Activated CD8-positive, alpha-beta memory T cell treated with anti-CD3 and anti-CD28 coated beads, Interleukin-2, amount 50 U/mL, for 4 hours (primary cell): ENCODE data around the gene PRRC2A.

ENCODE experiments used
- DNase-seq: peaks from one replicate; pipeline ENCODE4 v3.0.0-alpha.2; 2020

The PRRC2A gene

DNA sequence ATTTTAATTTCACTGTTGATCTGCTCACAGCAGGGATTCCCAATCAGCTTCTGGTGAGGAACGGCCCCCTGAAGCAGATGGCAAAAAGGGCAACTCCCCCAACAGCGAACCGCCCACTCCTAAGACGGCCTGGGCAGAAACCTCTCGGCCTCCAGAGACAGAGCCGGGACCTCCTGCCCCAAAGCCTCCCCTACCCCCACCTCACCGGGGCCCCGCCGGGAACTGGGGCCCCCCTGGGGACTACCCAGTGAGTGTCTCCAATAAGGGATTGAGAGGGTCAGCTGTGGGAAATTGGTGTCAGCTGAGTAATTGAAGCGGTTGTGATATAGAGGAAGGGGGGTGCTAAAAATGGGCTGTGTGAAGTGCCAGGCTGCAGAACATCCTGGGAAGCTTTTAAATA lies 6.4 kb downstream of the PRRC2A start:
- no peak for DNase-seq

DNA sequence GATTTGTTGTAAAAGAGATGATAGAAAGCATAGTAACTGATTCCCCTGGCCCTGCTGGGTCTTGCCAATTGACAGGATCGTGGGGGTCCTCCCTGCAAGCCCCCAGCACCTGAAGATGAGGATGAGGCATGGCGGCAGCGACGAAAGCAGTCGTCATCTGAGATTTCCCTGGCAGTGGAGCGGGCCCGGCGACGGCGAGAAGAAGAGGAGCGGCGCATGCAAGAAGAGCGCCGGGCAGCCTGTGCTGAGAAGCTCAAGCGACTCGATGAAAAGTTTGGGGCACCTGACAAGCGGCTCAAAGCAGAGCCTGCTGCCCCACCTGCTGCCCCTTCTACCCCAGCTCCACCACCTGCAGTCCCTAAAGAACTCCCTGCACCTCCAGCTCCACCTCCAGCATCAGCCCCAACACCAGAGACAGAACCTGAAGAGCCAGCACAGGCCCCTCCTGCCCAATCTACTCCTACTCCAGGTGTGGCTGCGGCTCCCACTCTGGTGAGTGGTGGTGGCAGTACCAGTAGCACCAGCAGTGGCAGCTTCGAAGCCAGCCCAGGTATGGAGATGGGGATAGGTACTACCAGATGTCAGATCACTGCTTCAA lies 7.3 kb downstream of the PRRC2A start:
- DNase-seq = no peak

DNA sequence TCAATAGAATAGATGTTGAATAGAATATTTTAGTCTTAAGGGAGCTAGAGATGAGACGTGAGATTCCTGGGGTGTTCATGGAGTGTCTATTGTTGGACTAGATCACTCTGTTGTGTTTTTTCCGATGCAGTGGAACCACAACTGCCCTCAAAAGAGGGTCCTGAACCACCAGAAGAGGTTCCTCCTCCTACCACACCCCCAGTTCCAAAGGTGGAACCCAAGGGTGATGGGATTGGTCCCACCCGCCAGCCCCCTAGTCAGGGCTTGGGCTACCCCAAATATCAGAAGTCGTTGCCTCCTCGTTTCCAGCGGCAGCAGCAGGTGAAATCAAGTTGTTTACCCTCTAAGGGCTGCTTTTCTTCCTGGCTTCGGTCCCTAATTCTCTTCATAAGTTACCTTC lies 8.5 kb downstream of the PRRC2A start:
- no peak for DNase-seq

DNA sequence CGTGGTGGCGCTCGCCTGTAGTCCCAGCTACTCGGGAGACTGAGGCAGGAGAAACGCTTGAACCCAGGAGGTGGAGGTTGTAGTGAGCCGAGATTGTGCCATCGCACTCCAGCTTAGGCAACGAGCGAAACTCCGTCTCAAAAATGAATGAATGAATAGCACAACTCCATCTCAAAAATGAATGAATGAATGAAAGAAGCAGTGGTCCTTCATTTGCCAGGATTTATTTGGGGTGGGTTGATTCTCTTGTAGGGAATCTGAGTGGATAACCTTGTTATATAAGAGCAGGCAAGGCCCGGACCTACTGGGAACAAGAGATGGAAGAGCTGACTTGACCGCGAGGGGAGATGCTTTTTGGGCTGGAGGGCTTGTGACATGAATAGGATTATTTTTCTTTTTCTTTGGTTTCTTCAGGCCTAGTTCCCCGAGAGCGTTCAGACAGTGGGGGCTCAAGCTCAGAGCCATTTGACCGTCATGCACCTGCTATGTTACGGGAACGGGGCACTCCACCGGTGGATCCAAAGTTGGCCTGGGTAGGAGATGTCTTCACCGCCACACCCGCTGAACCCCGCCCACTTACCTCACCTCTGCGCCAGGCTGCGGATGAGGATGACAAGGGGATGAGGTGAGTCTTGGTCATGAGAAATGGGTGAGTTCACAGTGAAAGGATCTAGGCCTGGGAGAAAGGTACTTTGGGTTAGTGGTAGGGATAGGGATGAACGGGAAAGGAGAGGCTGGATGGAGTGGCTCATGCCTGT lies 9.8 kb downstream of the PRRC2A start:
- DNase-seq = no peak

DNA sequence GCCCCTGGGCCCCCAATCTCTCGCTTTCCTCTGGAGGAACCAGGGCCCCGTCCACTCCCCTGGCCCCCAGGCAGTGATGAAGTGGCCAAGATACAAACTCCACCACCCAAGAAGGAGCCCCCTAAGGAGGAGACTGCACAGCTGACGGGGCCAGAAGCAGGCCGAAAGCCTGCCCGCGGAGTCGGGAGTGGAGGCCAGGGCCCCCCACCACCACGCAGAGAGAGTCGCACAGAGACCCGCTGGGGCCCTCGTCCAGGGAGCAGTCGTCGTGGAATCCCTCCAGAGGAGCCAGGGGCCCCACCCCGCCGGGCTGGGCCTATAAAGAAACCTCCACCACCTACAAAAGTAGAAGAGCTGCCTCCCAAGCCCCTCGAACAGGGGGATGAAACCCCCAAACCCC lies 10.7 kb downstream of the PRRC2A start:
- no peak for DNase-seq

DNA sequence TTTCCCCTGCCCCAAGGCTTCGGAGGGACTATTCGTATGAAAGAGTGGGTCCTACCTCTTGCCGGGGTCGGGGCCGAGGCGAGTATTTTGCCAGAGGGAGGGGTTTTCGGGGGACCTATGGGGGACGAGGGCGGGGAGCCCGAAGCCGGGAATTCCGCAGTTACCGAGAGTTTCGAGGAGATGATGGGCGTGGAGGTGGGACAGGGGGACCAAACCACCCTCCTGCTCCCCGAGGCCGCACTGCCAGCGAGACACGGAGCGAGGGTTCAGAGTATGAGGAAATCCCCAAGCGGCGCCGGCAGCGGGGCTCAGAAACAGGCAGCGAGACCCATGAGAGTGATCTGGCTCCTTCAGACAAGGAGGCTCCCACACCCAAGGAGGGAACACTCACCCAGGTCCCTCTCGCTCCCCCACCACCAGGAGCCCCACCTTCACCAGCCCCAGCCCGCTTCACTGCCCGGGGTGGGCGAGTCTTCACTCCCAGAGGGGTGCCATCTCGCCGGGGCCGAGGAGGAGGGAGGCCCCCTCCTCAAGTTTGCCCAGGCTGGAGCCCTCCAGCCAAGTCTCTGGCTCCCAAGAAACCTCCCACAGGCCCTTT lies 11.3 kb downstream of the PRRC2A start:
- DNase-seq = no peak

DNA sequence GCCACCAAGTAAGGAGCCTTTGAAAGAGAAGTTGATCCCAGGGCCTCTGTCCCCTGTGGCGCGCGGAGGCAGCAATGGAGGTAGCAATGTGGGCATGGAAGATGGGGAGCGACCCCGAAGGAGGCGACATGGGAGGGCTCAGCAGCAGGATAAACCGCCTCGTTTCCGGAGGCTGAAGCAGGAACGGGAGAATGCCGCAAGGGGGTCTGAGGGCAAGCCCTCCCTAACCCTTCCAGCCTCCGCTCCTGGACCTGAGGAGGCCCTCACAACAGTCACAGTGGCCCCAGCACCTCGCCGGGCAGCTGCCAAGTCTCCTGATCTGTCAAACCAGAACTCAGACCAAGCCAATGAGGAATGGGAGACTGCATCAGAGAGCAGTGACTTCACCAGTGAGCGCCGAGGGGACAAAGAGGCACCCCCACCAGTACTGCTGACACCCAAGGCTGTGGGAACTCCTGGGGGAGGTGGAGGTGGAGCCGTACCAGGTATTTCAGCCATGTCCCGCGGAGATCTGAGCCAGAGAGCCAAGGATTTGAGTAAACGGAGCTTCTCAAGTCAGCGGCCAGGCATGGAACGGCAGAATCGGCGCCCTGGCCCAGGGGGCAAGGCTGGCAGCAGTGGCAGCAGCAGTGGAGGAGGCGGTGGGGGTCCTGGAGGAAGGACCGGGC lies 11.9 kb downstream of the PRRC2A start:
- no peak for DNase-seq

DNA sequence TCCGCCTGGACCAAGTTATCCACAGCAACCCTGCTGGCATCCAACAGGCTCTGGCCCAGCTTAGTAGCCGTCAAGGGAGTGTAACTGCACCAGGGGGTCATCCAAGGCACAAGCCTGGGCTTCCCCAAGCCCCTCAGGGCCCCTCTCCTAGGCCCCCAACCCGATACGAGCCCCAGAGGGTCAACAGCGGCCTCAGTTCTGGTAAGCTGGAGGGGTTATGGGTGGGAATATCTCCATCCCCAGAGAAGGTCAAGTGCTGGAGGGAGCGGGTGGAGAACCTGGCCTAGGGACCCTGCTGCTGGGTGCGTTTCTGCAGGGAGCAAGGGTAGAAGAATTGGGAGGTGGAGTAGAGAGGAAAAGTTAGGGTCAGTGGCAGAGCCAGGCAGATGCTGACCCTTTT lies 12.9 kb downstream of the PRRC2A start:
- DNase-seq = no peak

DNA sequence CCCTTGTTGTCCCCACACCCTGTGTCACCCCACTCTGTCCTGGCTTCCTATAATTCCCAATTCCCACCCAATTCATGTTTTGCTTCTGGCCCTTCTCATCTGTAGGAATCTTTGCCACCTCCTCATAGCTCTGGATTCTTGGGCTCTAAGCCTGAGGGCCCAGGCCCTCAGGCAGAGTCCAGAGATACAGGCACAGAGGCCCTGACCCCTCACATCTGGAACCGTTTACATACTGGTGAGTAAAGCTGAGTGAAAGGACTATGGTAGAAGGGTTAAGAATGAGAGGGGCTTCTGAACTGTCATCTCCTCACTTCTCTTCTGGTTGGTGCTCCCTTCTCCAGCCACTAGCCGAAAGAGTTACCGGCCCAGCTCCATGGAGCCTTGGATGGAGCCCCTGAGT lies 13.6 kb downstream of the PRRC2A start:
- no peak for DNase-seq

DNA sequence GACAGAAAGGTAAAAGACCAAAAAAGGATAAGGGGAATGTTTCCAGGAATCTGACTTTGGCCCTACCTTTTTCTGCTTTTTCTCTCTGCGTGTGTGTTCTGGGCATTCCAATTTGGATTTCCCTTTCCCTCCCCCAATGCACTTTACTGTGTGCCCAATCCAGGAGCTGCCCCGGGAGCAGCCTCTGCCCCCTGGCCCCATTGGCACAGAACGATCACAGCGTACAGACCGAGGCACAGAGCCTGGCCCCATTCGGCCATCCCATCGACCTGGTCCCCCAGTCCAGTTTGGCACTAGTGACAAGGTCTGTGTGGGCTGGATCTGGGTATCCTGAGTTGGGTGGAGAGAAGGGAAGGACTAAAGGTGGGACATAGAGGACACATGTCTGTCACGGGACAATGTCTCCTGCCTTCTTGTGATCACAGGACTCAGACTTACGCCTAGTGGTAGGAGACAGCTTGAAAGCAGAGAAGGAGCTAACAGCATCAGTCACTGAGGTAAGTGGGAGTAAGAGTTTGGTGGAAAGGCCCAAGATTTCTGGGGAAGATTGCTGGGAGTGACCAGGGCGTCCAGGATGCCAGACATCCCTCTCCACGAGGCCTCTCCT lies 14.6 kb downstream of the PRRC2A start:
- DNase-seq = no peak

DNA sequence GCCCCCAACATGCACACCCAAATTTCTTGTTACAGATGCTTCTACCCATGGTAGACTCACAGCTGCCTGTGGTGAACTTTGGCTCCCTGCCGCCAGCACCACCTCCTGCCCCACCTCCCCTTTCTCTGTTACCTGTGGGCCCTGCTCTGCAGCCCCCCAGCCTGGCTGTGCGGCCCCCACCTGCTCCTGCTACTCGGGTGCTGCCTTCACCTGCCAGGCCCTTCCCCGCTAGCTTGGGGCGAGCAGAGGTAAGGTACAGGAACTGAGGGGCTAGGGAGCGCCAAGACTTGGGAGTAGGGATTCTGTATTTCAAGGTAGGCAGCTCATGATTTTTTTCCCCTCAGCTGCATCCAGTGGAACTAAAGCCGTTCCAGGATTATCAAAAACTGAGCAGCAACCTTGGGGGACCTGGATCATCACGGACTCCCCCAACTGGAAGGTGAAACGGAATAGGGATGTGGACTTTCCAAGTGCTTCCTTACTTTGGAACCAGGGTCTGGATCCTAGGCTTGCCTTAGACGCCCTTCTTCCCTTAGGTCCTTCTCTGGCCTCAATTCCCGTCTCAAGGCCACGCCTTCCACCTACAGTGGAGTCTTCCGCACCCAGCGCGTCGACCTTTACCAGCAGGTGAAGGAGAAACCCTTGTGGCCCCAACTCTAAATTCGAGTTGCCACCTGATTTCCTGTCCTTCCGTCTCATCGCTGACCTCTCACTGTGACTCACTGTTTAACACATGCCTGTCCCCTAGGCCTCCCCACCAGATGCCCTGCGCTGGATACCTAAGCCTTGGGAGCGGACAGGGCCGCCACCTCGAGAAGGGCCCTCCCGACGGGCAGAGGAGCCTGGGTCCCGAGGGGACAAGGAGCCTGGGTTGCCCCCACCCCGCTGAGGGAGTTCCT lies 16.4 kb downstream of the PRRC2A start:
- no peak for DNase-seq

DNA sequence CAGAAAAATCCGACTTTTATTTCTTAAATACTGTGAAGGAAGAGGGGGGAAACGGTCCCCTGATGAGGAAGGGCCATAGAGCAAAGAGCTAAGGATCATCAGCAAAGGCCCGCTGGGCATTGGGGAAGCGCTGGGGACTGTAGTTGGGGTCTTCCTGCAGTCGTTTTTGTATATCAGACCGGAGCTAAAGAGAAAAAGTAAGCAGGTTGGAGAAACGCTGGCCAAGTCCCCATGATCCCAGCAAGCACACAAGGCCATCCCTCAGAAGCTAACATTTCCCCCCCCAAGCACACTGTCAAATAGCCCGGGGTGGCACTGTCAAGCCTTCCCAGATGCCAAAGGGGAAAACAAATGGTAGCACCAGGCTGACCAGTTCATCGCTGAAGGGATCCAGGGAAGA lies 18.5 kb downstream of the PRRC2A start:
- no peak for DNase-seq

DNA sequence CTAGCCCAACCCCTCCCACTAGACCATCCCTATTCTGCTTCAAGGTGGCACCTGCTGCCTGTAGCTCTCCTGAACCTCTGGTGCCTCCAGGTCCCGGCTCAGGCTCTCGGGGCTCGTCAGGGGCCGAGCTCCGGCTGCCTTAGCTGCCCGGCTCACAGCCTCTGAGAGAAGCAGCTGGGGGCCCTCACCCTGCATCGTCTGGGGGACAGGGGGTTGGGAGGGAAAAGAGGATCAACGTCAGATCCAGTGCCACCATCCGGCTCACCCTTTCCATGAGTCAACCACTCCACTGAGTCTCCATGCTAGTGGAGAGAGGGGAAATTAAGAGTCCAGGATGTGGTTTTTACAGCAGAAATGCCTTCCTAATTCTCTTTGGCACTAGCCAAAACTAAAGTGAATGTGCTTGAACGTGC lies 18.9 kb downstream of the PRRC2A start:
- DNase-seq = no peak

DNA sequence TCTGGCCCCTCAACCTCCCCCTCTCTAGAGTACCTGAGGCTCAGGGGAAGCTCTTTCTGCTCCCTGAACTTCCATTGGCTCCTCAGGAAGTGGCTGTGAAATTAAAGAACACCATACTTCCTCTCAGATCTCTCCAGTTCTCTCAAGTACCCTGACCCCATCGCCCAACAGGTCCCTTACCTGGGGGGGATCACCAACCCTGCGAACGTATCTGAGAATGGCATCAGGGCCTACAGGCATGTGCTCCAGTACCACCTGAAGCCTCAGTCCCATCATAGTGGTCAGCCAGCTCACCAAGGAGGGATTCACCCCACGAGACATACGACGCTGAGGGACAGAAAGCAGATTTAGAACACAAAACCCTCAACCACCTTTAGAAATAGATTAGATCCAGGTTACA lies 20.1 kb downstream of the PRRC2A start:
- DNase-seq = no peak

DNA sequence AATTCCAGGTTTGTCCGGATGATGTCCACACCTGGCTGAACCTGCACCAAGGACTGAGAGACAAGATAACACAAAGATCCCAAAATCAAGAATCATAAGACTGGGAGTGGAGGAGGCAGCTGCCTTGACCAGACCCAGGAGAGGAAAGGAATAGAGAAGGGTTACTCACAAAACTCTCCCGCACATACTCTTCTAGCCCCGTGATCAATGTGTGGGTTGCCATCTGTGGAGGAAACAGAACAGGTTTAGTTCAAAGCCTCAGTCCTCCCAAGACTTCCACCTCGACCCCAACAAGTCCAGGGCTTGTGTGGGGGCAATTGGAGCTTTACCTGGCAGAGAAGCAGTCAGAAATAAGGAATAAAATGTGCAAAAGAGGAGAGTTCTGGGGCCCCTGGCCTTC lies 20.9 kb downstream of the PRRC2A start:
- no peak for DNase-seq

DNA sequence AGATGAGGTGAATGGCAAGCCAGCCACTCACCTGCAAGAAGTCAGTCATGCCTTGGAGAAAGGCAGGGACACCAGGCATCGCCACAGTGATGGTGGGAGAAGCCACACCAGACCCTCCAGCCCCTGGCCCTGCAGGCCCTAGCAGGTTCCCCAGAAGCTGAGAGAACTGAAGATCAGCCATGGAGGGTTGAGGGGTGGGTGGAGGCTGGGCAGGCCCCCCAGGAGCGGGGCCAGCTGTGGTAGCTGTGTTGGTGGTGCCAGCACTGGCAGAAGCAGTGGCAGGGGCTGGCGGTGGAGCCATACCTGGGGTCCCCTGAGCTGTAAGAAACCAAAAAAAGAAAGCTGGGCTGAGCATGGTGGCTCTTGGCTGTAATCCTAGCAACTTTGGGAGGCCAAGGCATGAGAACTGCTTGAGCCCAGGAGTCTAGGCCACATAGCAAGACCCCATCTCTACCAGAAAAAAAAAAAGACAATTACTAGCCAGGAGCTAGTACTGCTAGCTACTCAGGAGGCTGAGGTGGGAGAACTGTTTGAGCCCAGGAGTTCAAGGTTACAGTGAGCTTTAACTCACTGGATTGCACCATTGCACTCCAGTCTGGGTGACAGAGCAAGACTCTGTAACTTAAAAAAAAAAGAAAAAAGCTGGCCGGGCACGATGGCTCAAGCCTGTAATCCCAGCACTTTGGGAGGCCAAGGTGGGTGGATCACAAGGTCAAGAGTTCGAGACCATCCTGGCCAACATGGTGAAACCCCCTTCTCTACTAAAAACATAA lies 22.5 kb downstream of the PRRC2A start:
- no peak for DNase-seq

DNA sequence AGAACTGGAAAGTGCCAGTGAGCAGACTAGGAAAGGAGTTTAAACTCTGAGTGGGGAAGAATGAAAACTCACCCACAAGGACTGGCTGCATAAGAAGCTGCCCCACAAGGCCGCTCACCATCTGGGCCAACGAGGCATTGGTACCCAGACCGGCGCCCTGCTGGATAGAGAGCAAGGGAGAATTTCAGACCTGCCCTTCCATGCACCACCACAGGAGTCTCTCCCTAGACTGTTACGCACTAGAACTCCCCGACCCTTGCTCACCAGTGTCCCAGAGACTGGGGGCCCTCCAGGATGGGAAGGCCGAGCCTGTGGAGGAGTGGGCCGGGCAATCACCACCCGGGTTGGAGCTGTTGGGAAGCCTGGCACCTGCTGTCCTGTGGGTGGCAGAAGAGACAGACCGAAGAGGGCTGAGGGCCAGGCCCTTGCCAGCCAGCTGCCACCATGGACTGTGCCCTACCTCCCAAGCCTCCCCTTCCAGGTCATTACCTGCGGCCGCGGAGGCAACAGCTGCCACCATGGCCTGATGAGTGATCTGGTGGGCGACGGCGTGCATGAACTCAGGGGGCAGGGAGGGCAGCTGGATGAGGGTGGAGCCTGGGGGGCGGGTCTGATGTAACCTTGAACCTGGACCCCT lies 23.4 kb downstream of the PRRC2A start:
- no peak for DNase-seq

DNA sequence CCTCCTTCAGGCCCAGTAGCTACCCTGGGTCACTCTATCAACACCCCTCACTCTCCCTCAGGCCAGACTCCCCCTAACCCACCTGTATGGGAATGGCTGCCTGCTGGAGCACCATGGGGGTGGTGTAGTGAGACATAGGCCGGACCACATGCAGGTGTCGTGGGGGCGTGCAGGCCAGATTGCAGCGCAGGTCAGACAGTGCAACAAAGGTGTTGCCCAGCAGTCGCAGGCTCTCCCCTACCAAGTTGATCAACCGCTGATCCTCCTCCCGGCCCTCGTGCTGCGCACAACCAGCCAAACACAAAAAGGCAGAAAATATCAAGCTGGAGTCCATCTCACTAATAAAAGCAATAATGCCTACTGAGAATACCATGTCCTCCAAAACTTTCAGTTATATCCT lies 24.8 kb downstream of the PRRC2A start:
- DNase-seq = no peak

DNA sequence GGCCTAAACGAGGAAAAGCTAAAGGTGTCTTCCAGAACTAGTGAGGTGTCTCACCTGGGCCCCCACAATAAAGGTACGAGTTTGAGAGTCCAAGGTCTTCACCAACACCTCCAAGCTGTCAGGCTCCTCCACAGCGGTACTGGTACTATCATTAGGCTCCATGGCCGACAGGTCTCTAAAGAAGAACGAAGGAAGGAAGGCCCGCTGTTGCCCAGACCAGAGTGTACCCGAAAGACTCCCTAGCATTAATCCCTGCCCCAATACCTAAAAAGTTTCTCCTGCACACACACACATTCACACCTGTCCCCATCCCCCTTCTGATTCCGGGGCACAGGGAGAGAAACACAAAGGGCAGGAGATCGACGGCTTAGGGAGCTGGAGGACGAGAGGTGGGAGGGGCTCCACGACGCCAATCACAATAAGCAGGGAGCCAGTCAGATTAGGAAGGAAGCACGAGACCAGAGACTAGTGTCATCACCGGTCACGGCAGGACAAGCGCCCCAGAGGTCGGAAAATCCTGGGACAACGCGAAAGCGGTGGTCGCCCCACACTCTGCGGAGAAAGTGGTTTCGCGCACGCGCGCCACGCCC lies 31.2 kb downstream of the PRRC2A start:
- no peak for DNase-seq

DNA sequence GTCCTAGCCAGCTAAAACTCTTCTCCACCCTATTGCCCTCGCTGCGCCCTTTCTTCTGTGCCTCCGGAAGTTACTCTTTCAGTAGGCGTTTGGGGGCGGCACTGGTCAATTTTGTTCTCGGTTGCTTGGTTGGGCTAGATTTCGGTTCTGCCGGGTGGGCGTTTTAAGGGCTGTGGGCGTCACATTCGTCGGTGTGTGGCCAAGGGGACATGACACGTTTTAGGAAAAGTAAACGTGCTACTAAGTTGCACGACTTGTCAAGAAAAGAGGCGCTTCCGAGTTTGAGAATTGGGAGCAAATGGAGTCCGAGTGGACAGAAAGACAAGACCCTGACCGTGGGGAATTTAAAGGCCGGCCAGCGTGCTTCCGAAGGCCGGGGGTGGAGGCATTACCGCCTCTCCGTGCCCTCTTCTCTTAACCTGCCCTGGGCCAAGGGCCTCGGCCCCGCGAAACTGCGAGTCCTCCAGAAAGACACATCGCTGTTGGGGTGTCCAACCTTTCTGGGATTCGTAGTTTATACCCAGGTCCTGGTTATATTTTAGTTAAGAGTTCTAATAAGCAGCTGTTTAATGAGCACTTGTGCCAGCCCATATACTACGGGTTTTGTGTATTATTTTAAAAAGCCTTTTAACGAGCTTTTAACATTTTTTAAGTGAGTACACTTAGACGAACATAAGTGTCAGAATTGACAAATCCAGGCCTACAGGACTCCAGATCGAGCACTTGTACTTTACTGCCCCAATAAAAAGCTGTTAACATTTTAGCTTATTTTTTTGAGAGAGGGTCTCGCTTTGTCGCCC lies 32.6 kb downstream of the PRRC2A start:
- peak; percentile 82 for DNase-seq
